HG02885 (cell line): ENCODE measurements around the gene ARID5B.

ENCODE experiments used
- ATAC-seq: cut with Tn5 transposase; IDR thresholded peaks from one replicate; pipeline ENCODE4 v1.9.1; 2021; ENCODE audit warnings: mild to moderate bottlenecking; ENCODE audit not compliant: unreplicated experiment, poor library complexity

The ARID5B gene

DNA sequence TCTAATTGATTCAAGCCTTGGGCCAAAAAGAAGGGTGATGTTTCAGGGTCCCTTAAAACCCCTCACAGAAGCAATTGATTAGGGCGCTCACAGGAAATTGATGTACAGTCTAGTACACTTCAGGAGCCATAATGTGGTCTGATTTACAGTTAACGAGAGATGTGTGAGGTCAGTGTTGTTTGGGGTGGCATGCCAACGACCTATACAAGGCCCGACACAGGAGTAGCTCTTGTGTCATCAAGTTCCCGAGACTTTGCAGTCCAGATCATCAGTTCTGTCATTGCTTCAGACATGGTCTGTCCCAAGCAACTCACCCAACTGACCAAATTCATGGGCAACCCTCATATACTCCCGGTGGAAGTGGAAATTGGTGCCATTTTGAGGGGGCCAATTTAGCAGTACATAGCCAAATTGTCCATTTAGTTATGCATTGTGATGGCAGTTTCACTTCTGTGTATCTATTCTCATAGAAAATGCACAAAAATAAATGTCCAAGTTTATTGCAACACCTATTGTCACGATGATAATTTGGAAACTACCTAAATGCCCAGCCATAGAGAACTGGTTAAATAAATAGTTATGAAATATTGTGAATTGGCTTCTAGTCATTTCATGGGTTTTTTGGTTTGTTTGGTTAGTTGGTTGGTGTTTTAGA lies 18.0 kb upstream of the ARID5B start:
- ATAC-seq = no peak

DNA sequence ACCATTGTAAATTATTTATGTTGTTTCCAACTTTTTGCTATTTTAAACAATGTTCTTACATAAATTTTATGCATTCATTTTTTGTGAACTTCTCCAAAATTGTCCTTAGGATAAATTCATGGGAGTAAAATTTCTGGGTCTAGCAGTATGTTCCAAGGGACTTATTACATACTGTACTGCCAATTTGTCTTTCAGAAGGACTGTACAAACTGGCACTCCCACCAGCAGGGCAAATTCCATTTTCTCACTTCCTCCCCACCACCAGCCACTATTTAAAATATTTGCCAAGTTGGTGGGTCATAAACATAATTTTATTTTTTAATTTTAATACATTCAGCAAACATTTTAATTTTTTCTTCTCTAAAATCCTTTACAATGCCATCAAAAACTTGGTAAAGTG lies 13.7 kb upstream of the ARID5B start:
- ATAC-seq = no peak

DNA sequence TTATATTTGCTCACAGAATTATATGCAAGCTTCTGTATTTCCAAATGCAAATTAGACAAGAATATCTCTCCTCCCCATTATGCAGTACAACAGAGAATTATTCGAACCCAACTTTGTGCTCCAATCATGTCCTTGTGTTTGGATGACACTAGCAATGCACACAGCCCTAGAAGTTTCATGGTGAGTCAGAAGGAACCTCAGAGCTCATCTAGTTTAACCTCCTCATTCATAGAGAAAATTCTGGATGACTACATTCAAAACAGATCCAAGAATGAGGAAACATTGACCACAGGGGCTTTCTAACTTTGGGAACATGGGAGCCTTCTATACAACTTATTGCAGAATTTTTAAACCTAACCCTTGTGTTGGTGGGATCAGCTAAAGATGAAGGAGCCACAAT lies 12.8 kb upstream of the ARID5B start:
- peak; percentile 58 for ATAC-seq

DNA sequence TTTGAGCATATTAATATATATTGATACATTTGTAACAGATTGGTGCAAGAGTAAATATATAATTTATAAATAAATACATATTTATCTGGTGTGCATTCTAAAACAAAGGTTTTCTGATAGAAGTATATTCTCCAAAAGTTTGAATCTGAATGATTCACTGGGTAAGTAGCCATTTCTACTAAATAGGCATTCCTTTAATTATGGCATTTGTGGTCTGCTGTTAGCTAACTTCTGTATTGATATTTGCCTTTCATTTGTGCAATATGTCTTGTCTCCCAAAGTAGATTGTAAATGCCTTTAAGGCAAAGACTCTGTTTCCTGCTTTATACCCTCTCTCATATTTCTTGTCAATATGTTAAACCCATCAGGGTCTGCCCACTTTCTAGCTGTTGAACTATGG lies 11.1 kb upstream of the ARID5B start:
- ATAC-seq = no peak

DNA sequence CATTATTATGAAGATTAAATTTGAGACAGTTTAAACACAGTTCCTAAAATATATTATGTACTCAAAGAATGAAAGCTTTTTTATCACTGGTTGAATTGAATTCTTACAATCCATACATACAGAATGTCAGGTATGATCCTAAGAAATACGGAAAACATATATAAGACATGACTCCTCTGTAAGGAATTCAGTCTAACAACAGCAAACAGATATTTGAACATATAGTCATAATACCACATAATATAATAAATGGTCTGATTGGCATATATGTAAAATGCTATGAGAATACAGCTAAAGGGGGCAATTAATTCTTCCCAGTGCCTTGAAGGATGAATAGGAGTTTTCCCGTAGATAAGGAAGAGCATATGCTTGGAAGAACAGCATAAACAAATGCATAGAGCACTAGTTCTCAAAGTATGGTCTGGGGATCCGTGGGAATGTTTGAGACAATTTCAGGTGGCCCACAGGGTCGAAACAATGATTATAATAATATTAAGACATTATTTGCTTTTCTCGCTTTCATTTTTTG lies 10.6 kb upstream of the ARID5B start:
- no peak for ATAC-seq

DNA sequence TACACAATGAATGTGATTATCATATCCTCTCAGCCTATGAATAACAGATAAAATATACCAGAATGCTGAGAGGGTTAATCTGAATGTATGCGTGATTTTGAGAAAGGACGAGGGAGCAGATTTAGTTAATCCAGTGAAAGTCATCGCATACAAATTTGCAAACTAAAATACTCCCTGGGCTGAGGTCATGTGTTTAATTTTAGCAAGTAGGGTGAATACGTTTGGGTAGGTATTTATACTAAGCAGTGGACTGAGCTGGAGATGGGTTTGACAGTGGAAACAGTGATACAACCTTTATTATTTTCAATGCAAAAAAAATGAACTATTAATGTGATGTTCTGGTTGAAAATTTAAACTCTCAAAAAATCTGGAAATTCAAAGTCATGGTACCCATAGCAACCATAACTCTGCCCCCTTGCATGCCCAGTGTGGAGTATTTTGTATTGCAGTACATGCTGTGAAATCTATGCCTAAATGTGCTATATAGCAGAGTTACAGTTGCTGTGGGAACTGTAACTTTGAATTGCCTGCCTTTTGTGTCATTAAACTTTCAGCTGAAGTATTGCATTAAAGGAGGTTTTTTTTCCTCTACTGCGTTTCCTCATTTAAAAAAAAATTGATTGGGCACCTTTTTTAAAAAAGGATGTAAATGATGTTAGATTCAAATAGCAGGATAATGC lies 9.5 kb upstream of the ARID5B start:
- no peak for ATAC-seq

DNA sequence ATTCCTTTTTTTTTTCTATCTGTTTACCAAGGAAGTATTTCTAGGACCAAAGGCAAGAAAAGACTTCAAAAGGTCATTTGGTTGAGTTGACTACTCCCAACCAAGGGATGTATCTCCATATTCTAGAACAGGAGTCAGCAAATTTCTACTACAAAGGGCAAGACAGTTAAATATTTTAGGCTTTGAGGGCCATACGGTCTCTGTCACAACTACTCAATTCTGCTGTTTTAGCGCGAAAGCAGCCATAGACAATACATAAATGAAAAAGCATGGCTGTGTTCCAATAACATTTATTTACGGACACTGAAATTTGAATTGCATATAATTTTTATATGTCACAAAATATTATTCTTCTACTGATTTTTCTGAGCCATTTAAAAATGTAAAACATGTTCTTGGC lies 8.5 kb upstream of the ARID5B start:
- no peak for ATAC-seq

DNA sequence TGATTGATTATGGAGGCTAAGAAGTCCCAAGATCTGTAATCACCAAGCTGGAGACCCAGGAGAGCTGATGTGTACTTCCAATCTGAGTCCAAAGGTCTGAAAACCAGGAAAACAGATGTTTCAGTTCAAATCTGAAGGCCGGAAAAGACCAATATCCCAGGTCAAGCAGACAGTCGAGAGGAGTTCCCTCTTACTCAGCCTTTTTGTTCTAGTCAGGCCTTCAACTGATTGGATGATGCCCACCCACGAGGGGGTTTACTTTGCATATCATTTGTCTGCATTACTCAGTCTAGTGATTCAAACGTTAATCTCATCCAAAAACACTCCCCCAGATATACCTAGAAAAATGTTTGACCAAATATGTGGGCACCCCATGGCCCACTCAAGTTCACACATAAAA lies 7.4 kb upstream of the ARID5B start:
- no peak for ATAC-seq

DNA sequence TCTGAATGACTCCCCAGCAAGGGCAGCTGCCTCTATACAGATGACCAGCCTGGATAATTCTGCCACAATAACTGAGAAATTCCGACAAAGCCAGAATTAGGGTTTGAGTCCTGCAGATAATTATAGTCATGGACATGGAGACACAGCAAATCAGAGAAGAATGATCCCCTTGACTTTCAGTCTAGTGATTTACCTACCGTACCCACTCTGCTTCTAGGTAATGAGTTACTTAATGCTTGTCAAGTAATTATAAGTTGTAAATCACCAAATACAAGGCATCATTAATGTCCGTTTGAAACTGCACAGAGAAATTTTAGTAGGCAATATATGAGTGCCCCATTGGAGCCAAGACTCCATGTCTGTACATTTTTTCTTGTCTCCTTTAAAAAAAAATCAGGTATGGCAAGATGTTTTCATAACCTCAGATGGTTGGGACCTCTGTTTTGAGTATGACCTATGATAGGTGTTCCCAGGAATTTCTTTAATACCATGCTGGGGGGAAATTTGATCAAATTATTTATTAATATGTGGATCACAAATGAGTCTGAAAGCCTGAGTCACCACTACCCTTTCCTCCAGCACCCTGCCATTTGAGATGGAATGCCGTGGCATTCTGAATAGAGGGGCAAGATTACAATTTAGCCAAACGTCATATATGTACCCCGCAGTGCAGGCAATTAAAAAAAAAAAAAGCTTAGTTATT lies 5.5 kb upstream of the ARID5B start:
- no peak for ATAC-seq

DNA sequence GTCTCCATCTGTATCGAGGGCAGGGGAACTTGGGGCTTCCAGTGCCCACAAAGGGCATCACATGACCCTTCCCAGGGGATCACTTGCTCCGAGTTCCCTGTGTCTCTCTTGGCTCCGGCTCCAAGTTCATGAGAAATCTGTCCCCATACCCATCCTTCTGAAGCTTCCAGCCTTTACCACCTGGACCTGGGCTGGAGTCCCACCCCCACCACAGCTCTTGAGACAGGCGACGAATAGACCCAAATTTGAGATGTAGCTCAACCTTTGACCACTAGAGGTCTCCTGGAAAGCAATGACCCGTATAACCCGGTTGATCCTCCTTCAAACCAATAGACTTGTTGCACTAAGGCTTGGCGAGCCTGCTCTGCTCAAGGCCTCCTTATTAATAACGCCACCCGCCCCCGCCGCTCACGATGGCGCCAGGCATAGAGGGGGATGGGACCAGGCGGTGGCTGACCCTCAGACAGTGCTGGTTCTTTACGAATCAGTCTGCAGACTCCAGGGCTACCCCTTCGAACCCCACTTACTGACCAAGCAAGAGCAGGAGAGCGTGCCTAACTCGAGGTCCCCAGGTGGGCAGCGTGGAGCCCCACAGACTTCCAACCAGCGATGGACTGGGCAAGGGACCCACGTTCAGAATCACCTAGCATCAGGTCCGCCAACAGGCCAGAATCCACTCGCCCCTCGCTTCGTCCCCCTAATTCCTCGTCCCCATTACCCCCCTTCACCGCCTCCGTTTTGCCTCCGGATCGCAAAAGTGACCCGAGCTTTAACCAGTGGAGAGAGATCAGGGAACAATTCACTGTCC lies 4.4 kb upstream of the ARID5B start:
- ATAC-seq = peak; percentile 70

DNA sequence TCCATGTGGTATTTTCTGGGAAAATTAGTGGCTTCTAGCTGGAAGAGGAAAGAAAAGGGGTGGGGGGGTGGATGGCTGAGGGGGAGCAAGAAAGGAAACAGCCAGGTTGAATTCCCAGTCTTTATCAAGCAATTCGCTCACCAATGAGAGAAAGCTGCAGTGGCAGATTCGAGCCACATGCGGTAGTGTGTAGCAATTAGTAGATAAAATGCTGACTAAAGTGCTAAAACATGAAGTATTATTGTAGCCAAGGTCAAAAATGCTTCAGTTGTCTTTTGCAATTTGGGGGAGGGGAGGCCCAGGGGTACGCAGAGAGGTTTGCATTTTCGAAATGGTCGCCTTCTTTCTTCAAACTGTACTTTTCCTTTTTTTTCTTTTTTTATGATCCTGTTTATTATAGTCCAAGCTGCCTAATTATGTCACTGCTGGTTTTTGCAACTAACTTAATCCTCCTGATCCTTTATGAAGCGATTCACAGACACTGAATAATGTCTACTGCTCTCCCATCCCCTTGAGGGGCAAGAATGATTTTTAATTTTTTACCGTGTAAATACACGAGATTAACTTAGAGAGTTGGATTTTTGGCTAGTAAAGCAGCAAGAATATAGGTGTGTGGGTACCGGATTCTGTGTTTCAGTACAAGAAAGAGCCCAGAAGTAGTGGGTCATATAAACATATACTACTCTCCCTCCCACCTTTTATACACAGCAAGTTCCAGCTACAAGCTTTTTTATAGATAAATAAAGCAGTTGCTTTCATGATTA lies 3.6 kb upstream of the ARID5B start:
- no peak for ATAC-seq

DNA sequence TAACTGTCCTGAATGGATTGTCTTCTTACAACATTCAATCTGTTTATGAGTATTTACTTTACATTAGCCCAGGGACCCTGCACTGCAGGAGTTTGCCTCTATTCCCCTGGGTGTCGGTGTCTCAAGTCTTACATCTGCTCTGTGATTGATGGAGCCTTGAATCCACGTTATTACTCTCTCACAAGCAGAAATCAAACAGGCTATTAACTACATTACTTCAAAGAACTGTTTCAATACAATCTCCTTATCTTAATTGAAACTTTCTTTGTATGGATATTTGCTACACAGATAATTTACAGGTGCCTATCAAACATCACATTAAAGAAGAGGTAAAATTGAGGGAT lies 3.1 kb upstream of the ARID5B start:
- ATAC-seq = no peak

DNA sequence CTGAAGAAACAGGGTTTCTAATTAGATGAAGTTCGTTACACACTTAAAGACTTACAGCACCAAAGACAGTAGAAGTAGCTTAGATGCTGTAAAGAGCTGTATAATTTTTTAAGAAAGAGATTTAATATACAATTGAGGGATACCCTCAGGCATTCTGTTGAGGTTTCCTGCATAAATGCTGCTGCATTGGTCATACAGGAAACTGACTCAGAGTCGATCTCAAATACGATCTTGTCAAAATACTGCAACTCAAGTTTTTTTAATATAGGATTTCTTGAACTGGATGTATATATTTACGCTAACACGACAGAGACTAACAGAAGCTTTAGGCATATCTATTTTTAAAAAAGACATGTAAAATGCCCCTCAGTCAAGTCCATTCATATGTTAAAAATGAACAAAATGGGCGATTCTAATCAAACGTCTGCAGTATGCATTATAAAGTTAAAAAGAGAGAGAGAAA lies 2.4 kb upstream of the ARID5B start:
- no peak for ATAC-seq

DNA sequence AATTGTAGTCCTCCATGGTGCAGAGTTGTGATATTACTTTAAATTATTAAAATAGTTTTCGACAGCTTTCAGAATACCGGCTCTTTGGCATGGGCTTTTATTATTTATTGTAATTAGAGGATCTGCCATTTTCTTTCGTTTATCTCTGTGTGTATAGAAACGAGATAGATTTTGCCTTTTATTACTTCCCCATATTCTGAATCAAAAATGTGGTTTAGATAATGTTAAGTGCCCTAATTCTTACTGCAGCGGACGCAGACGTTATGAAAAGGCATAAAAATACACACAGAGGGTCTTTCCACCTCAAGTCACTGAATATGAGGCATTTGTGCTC lies 1.9 kb upstream of the ARID5B start:
- ATAC-seq = no peak

DNA sequence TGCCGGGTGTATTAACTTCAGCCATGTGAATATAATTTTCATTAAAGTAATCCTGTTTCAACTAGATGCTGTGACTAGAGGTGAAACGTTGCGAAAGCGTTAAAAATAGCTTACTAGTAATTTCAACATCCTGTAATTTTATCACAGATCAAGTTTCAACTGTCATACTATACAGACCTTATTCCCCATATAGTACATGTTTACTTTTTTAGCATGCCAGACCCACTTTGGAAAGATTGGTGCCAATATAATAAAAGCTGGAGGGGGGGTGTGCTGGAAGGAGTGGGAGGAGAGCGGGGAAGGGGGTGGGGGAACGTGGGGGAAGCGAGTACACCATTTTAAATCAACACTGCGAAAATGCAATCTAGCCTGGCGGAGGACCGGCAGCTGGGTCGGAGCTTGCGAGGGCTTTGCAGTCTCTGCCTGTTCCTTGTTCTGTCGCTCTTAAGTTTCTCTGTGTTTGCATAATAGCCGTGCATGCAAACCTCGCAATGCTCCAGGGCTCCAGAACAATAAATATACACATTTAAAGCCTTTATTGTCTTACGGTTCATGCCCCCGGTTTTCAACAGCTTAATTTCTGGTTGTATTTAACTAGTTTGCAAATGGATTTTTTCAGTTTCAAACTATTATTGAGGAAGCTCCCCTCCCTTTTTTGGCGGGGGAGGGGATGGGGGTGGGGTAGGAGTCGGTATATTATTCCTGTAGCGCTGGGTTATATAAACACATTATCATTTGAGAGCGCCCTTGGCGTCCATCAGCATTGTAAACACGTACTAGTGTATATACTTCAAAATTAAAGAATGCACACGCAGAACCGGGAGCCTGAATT lies 1.3 kb upstream of the ARID5B start:
- peak; percentile 43 for ATAC-seq

DNA sequence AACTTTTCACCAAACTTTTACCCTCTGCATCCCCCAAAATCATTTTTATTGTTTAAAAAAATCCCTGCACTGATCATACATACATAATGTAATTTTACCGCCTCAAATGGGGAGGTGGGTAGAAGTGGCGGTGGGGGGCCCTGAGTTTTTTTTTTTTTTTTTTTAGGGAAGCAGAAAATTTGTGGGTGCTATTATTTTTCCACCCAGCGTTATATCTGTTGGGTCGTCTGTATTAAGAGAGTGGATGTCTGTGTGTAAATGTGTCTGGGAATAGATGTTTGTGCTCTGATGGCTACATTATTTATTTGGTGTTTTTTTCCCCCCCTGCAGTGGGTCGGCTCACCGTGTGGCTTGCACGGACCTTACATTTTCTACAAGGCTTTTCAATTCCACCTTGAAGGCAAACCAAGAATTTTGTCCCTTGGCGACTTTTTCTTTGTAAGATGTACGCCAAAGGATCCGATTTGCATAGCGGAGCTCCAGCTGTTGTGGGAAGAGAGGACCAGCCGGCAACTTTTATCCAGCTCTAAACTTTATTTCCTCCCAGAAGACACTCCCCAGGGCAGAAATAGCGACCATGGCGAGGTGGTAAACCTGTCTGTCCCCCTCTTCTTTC lies 438 bp downstream of the ARID5B start:
- ATAC-seq = no peak

DNA sequence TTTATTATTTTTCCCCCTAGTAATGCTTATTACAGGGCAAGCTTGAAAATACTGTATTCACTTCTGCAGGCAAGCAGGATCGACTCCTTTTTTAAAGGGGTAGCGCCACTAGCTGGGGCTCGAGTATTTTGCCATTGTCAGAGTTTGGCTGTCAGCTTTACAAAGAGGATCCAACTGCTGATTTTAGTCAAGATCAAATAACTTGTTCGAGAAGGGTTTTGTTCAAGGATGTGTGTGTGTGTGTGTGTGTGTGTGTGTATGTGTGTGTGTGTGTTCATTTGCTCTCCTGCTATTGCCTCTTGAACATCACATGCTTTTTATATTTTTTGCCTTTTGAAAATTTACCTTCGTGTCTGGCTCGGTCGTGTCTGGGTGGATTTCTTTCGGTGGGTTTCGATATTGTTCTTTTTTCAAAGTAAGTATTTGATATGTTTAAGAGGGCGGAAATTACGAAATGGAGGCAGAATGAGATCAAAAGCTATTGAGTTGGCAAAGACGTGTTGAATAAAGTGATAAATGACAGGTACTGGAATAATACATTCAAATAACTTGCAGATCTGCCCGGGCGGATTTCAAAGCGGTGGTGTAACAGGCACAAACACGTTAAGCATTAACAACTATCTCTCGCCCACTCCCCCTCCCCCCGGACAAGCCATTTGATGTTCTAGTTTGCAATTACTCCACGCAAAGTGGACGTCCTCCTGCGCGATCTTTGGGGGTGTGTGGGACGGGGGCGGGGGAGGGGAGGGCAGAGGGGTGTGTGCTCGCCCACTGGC lies 1.1 kb downstream of the ARID5B start:
- no peak for ATAC-seq
